ENCODE data around the gene TIGD4. TPM values are rescaled to one million over a fixed set of nuclear protein-coding genes. Genes with fewer than 3 reads are reported as not detected.
"Not testable (repeated sequence)": the region's sequence is repeated elsewhere in the genome, so short reads cannot be mapped to it uniquely, and the experiment has no call there.

TIGD4 gene
- total and polyA plus RNA-seq, 9 donors = 1.3 to 8.8 (median 3.7) TPM

DNA sequence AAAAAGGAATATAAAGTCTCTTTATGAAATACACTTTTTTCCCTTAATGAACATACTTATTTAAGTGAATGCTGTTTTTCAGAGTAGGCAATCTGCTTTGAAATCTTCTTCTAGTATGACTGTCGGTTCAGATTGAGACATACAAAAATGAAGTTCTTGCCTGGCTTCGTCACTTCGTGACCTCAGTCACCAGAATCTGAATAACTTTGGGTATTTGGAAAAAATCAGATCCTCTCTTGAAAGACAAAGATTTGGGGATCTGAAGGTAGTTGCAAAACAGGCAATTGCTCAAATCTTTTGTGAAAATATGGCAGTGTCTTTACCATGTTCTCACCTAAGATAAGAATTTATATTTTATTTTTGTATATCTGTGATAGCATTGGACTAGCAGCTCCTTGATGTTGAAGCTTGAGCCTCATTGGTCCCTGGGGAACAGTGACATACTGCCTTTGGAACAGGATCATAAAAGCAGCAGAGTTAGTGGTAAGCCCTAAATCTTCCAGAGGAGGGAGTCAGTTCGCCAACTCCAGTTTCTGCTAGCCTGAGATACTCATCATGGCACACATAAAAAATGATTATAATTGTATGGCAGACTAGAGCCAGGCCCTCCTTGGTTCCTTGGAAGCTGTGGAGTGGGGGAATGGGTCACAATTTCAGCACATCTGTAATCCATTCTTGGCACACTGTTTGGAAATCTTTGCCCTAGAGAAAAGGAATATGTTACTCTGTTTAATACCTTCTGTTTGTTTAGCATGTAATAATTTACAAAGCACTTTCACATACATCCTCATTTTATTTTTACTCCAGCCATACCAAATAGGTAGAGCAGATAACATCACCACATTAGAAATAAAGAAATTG lies 5.2 kb upstream of the TIGD4 start:
- no peaks in the 10 kb centered on the region for H3K9me3 ChIP-seq (replicated peaks; ENCODE audit: control insufficient read depth, low read depth, low read length)
- no peak overlapping the region for H3K4me3 ChIP-seq (ENCODE audit: low read length)
- peak; percentile 65 for DNase-seq
- WGBS (ENCODE audit: insufficient coverage) = 60% methylated on average over 2 of the region's 4 CpGs
- no peaks in the 10 kb centered on the region for H3K27me3 ChIP-seq (ENCODE audit: control insufficient read depth, insufficient read depth, low read length)
- no peak overlapping the region for H3K27ac ChIP-seq (ENCODE audit: low read length)
- H3K36me3 ChIP-seq (ENCODE audit: control insufficient read depth, insufficient read depth, low read length) = no peaks in the 10 kb centered on the region
- peaks cover 9% of the 10 kb centered on the region for H3K4me1 ChIP-seq (ENCODE audit: control insufficient read depth, insufficient read depth, low read length)

DNA sequence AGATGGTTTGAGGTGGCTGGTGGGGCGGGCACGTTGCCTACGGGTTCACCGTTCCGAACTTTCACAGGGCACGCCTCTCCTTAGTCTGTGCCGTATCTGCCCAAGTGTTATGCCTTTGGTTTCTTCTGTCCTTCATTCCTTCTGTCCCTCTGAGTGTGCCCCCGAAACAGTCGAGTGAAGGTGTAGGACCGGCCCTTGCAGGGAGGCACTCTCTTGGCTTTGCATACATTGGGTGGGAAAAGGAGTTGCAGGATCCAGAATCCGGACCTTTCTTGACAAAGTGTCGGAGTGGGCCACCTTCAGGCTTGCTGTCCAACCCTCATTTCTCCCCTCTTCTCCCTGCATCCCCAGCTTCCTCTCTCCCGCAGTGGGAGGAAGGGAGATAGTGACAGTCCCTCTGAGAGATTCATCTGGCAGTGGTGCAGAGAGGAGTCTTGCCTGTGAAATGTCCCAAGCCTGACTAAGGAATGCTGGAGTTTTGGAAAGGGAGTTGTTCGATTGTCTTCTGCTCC lies 793 bp upstream of the TIGD4 start:
- H3K4me1 ChIP-seq (ENCODE audit: control insufficient read depth, insufficient read depth, low read length) = peaks cover 13% of the 10 kb centered on the region
- H3K27me3 ChIP-seq (ENCODE audit: control insufficient read depth, insufficient read depth, low read length) = no peaks in the 10 kb centered on the region
- H3K27ac ChIP-seq (ENCODE audit: low read length) = peak overlapping the region; percentile 98
- WGBS (ENCODE audit: insufficient coverage) = 0% methylated on average over 7 of the region's 14 CpGs
- no peaks in the 10 kb centered on the region for H3K9me3 ChIP-seq (replicated peaks; ENCODE audit: control insufficient read depth, low read depth, low read length)
- no peaks in the 10 kb centered on the region for H3K36me3 ChIP-seq (ENCODE audit: control insufficient read depth, insufficient read depth, low read length)
- H3K4me3 ChIP-seq (ENCODE audit: low read length) = peak overlapping the region; percentile 96
- DNase-seq = peak; percentile 65

DNA sequence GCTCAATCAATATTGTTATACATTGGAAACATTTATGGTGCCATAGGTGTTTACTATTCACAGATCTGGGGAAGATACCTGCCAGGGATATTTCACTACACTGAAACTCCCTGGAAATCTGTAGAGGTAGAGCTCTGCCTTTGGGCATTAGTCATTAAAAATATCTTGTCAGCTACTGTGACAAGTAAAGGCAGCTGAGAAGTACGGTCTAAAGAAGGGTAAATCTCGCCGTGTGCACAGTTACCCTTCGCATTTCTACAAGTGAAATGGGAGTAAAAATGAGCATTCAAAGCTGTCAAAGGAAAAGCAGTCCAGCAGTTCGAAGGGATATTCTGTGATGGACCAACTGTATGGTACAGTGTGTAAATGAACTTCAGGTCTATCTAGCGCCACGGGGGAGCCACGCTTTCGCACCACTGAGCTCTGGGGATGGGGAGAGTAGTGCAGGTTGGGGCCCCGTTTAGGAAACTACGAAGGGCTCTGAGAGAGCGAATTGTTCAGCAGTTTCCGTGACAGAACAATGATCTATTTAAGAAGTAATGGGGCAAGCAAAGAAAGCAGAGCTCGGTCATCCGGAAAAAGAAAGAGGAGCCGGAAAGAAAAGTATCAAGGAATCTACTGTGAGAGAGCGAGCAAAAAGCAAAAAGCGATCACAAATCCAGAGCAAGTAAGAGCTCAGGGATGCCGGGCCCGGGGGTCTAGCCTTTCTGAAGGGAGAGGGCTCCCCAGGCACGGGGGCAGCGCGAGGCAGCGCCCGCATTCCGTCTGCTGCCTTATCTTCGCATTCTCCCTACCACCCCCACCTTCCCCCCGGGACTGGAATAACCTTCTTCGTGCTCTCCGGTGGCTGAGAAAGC lies 646 bp downstream of the TIGD4 start:
- Histone ChIP-seq H3K27me3 (ENCODE audit: control insufficient read depth, insufficient read depth, low read length) (no peaks in the 10 kb centered on the region), H3K4me1 (ENCODE audit: control insufficient read depth, insufficient read depth, low read length) (peaks cover 10% of the 10 kb centered on the region), H3K27ac (ENCODE audit: low read length) (peak overlapping the region; percentile 98), H3K9me3 (replicated peaks; ENCODE audit: control insufficient read depth, low read depth, low read length) (no peaks in the 10 kb centered on the region), H3K4me3 (ENCODE audit: low read length) (peak overlapping the region; percentile 96), H3K36me3 (ENCODE audit: control insufficient read depth, insufficient read depth, low read length) (no peaks in the 10 kb centered on the region)
- 2% methylated on average over 19 of the region's 30 CpGs for WGBS (ENCODE audit: insufficient coverage)
- peak; percentile 42 for DNase-seq

DNA sequence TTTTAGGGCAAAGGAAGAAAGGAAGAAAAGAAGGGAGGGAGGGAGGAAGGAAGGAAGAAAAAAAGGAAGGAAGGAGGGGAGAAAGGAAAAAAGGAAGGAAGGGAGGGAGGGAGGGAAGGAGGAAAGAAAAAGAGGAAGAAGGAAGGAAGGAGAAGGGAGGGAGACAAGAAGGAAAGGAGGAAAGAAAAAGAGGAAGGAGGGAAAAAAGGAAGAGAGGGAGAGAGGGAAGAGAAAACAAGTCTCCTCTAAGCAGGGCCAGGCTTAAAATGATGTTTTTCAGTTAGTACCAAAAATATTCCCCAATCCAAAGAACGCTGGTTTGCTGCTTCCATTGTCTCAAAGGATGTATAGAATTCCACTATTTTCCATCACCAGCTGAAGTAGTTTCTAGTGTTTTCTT lies 2.0 kb downstream of the TIGD4 start:
- Histone ChIP-seq H3K27me3 (ENCODE audit: control insufficient read depth, insufficient read depth, low read length) (no peaks in the 10 kb centered on the region), H3K4me1 (ENCODE audit: control insufficient read depth, insufficient read depth, low read length) (peaks cover 10% of the 10 kb centered on the region), H3K4me3 (ENCODE audit: low read length) (no peak overlapping the region), H3K27ac (ENCODE audit: low read length) (no peak overlapping the region), H3K9me3 (replicated peaks; ENCODE audit: control insufficient read depth, low read depth, low read length) (no peaks in the 10 kb centered on the region), H3K36me3 (ENCODE audit: control insufficient read depth, insufficient read depth, low read length) (no peaks in the 10 kb centered on the region)
- WGBS (ENCODE audit: insufficient coverage) = no CpG with 5 or more reads among the region's 1 CpG
- DNase-seq = no peak

DNA sequence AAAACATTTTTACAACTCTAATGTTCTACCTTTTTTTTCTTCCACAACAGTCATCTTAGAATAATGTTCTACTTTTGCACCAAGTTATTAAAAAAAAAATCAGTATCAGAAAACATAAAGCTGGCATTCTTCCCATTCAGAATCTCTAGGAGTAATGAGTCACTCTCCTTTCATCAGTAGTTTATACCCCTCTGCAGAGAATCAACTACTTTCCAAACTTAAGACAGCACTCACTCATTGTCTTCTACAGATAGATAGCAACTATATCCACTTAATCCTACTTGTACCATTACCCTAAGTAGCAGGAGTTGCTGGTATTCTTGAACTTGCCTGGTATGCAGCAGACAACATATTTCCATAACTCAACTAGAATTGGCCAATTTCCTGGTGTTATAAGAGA lies 3.2 kb downstream of the TIGD4 start:
- Histone ChIP-seq H3K4me1 (ENCODE audit: control insufficient read depth, insufficient read depth, low read length) (peaks cover 9% of the 10 kb centered on the region), H3K27me3 (ENCODE audit: control insufficient read depth, insufficient read depth, low read length) (no peaks in the 10 kb centered on the region), H3K4me3 (ENCODE audit: low read length) (no peak overlapping the region), H3K27ac (ENCODE audit: low read length) (no peak overlapping the region), H3K36me3 (ENCODE audit: control insufficient read depth, insufficient read depth, low read length) (no peaks in the 10 kb centered on the region), H3K9me3 (replicated peaks; ENCODE audit: control insufficient read depth, low read depth, low read length) (no peaks in the 10 kb centered on the region)
- no peak for DNase-seq

DNA sequence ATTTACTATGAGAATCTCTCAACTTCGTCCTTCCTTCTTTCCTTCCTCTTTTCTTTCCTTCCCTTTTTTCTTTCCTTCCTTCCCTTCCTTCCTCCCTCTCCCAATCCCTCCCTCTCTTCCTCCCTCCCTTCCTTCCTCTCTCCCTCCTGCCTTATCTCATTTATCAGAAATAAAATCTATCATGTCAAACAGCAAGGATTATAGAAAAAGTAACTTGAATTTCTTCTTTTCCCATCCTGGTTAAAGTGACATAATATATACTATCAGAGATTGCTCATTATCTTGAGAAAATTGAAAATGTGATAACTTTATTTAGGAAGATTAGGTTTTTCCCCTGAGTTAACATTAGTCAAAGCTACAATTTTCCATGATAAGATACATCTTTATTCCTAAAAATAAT lies 5.6 kb downstream of the TIGD4 start:
- Histone ChIP-seq H3K4me3 (ENCODE audit: low read length) (no peak overlapping the region), H3K4me1 (ENCODE audit: control insufficient read depth, insufficient read depth, low read length) (peaks cover 4% of the 10 kb centered on the region), H3K9me3 (replicated peaks; ENCODE audit: control insufficient read depth, low read depth, low read length) (no peaks in the 10 kb centered on the region), H3K27ac (ENCODE audit: low read length) (no peak overlapping the region), H3K36me3 (ENCODE audit: control insufficient read depth, insufficient read depth, low read length) (no peaks in the 10 kb centered on the region), H3K27me3 (ENCODE audit: control insufficient read depth, insufficient read depth, low read length) (no peaks in the 10 kb centered on the region)
- 61% methylated on average over 1 of the region's 1 CpG for WGBS (ENCODE audit: insufficient coverage)
- no peak for DNase-seq

DNA sequence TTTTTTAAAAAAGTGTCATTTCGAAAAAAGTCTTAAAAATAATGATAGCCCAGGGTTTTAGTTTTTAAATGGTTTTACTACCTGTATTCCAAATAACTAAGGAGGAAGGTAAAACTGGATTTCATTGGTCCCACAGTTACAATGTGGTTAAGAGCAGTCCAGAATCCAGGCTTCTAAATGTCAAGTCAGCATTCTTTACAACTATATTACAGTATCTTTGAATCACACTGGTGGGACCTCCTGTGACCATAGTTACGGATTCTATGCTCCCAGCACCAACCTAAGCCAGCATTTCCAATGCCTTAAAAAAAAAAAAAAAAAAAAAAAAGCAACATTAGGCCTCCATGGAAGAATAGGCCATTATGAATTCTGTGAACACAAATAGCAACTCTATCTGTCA lies 6.2 kb downstream of the TIGD4 start:
- H3K27ac ChIP-seq (ENCODE audit: low read length) = no peak overlapping the region
- no peaks in the 10 kb centered on the region for H3K4me1 ChIP-seq (ENCODE audit: control insufficient read depth, insufficient read depth, low read length)
- H3K9me3 ChIP-seq (replicated peaks; ENCODE audit: control insufficient read depth, low read depth, low read length) = no peaks in the 10 kb centered on the region
- H3K27me3 ChIP-seq (ENCODE audit: control insufficient read depth, insufficient read depth, low read length) = no peaks in the 10 kb centered on the region
- H3K36me3 ChIP-seq (ENCODE audit: control insufficient read depth, insufficient read depth, low read length) = no peaks in the 10 kb centered on the region
- DNase-seq = no peak
- WGBS (ENCODE audit: insufficient coverage) = no CpG with 5 or more reads among the region's 2 CpGs
- no peak overlapping the region for H3K4me3 ChIP-seq (ENCODE audit: low read length)

DNA sequence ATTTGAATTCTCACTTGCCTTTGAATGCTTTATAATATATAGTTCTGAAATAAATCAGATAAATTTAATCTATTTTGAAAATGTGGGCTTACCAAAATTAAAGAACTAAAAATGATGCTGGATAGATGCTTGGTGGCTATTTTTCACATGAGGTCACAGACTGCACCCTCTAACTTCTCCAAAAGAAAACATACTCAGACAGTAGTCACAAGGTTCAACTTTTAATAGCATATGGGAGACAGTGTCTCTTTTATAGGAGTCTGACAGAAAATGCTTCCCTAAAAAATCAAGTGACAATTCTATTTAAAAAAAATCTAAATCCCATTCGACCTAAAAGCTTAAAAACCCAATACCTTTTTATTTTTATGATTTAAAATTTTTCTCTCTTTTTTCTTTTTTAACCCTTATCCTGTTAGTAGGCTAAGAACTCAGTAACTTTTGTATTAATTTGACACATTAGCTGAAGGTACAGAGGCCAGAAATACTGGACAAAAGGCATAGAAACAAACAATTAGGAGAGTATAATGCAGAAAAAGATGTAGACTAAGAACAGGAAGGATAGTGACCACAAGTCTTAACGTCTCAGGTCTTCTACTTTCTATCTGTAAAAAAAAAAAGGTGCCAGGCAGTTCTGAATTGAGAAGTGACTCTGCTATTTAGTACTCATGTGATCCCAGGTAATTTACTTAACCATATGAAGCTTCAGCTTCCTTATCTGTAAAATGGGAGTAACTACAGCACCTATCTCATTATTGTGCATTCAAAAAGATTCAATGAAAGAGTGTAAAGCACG lies 7.6 kb downstream of the TIGD4 start:
- no peaks in the 10 kb centered on the region for H3K9me3 ChIP-seq (replicated peaks; ENCODE audit: control insufficient read depth, low read depth, low read length)
- no peak overlapping the region for H3K27ac ChIP-seq (ENCODE audit: low read length)
- no peaks in the 10 kb centered on the region for H3K27me3 ChIP-seq (ENCODE audit: control insufficient read depth, insufficient read depth, low read length)
- peak; percentile 46 for DNase-seq
- H3K4me1 ChIP-seq (ENCODE audit: control insufficient read depth, insufficient read depth, low read length) = no peaks in the 10 kb centered on the region
- no peak overlapping the region for H3K4me3 ChIP-seq (ENCODE audit: low read length)
- no peaks in the 10 kb centered on the region for H3K36me3 ChIP-seq (ENCODE audit: control insufficient read depth, insufficient read depth, low read length)
- WGBS (ENCODE audit: insufficient coverage) = no CpG with 5 or more reads among the region's 3 CpGs

DNA sequence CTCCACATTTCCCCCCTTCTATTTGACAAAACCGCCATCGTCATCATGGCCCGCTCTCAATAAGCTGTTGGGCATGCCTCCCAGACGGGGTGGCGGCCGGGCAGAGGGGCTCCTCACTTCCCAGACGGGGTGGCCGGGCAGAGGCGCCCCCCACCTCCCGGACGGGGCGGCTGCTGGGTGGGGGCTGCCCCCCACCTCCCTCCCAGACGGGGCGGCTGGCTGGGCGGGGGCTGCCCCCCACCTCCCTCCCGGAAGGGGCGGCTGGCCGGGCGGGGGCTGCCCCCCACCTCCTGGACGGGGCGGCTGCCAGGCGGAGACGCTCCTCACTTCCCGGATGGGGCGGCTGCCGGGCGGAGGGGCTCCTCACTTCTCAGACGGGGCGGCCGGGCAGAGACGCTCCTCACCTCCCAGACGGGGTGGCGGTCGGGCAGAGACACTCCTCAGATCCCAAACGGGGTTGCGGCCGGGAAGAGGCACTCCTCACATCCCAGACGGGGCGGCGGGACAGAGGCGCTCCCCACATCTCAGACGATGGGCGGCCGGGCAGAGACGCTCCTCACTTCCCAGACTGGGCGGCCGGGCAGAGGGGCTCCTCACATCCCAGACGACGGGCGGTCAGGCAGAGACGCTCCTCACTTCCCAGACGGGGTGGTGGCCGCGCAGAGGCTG lies 14.3 kb downstream of the TIGD4 start:
- not testable (repeated sequence) for H3K27ac ChIP-seq (ENCODE audit: low read length); H3K9me3 ChIP-seq (replicated peaks; ENCODE audit: control insufficient read depth, low read depth, low read length); H3K4me1 ChIP-seq (ENCODE audit: control insufficient read depth, insufficient read depth, low read length); DNase-seq; H3K4me3 ChIP-seq (ENCODE audit: low read length); H3K36me3 ChIP-seq (ENCODE audit: control insufficient read depth, insufficient read depth, low read length); H3K27me3 ChIP-seq (ENCODE audit: control insufficient read depth, insufficient read depth, low read length)
- WGBS (ENCODE audit: insufficient coverage) = 94% methylated on average over 33 of the region's 54 CpGs
